Gastroesophageal sphincter (tissue), 4 donors: ENCODE data around the gene PHF21B. TPM values are rescaled to one million over a fixed set of nuclear protein-coding genes. Genes with fewer than 3 reads are reported as not detected.

Experiments used
- ATAC-seq: fragments of 150-250 bp; one replicate; pipeline ENCODE4 v1.9.1; 2016; ENCODE audit warnings: mild to moderate bottlenecking, moderate library complexity
- H3K27ac ChIP-seq, 4 donors: fragments of 200-600 bp; sonication (generic) in 3 of 4; 1 replicate in 3 of 4; 2 replicates in 1 of 4; pipeline ENCODE4 v1.5.1; 2016 to 2019
- H3K27me3 ChIP-seq: fragments of 200-600 bp; sonication (generic); one replicate; pipeline ENCODE4 v1.5.1; 2019
- H3K36me3 ChIP-seq, 2 donors: fragments of 200-600 bp; sonication (generic); one replicate each; pipeline ENCODE4 v1.5.1; 2019; ENCODE audit warnings: control low read depth in 1 of 2
- H3K4me1 ChIP-seq, 3 donors: fragments of 200-600 bp; sonication (generic); 1 replicate in 2 of 3; 2 replicates in 1 of 3; pipeline ENCODE4 v1.5.1; 2016 to 2019; ENCODE audit warnings: control low read depth in 2 of 3
- H3K4me3 ChIP-seq, 2 donors: fragments of 200-600 bp; sonication (generic); one replicate each; pipeline ENCODE4 v1.5.1; 2019; ENCODE audit warnings: mild to moderate bottlenecking in 1 of 2, moderate library complexity in 1 of 2
- H3K9me3 ChIP-seq, 3 donors: fragments of 200-600 bp; sonication (generic); one replicate each; pipeline ENCODE4 v1.5.1; 2017 to 2019; ENCODE audit warnings: control low read depth in 2 of 3
- EP300 ChIP-seq: sonication (generic); formaldehyde crosslinking; IDR thresholded peaks from one replicate; pipeline ENCODE4 v1.6.1; 2017; ENCODE audit warnings: antibody characterized with exemption, mild to moderate bottlenecking
- POLR2A ChIP-seq, 2 donors: fragments of 450-650 bp; IDR thresholded peaks; one replicate each; pipeline ENCODE4 v1.6.1; 2017; ENCODE audit warnings: antibody characterized with exemption in 2 of 2, mild to moderate bottlenecking in 2 of 2, moderate library complexity in 1 of 2
- POLR2AphosphoS5 ChIP-seq: sonication (generic); formaldehyde crosslinking; IDR thresholded peaks from one replicate; pipeline ENCODE4 v1.6.1; 2017; ENCODE audit warnings: antibody characterized with exemption
- WGBS, 2 donors: methylation state at CpG; one replicate each; pipeline ENCODE4 v1.1.5; 2018; ENCODE audit warnings: low coverage in 1 of 2; 5-methylcytosine and 5-hydroxymethylcytosine counted together
- total RNA-seq, 4 donors: library from RNA; depleted of rRNA; stranded (reverse); fragments of >200 nt; gene quantifications; one replicate each; pipeline ENCODE4 v1.1.0, GENCODE V29; 2016
- TF ChIP-seq, protein P1 (sequence below), 4 experiments: fragments of 200-600 bp in 2 of 4; fragments of 450-650 bp in 2 of 4; sonication (generic) in 1 of 4; IDR thresholded peaks; one replicate each; pipeline ENCODE4 v1.5.1; 2017 to 2019; ENCODE audit warnings: antibody characterized with exemption in 4 of 4, mild to moderate bottlenecking in 2 of 4, moderate library complexity in 2 of 4

The PHF21B gene
- total RNA-seq, 4 donors from 2014 or later, result 0.31 to 5.1 (median 1.4) TPM

DNA sequence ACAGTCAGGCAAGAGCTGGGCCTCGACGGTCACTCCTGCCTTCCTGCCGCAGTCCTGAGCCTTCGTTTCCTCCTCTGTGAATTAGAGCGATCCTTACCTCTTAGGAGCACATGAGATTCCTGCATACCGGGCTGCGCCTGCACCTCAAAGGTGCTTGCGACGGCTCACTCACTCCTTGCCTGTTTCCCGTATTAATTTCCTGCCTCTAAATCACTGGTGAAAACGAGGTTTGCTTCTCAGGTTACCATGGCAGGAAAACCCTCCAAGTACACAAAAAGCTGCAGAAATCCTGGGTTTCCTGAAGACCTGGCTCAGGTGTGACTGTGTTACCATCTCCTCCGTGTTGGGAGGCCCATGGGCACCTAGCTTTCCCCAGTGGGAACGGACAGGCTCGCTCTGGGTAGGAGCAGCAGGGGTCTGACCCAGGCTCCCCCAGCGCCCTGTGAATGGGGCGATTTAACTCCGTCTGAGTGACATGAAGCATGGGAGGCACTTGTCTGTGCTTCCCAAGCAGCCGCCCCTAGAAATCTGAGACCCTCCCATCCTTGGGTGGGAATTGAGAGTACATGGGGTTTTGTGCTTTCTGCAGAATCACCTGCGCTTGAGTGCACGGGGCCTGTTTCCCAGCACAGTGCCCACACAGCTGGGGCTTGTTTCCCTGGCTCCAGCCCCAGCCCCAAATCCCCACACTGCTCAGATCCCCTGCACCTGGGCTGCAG is 64.8 kb downstream of the PHF21B start:
- Histone ChIP-seq H3K27ac (no peak overlapping the region), H3K27me3 (peaks cover 8% of the 10 kb centered on the region), H3K4me1 (no peaks in the 10 kb centered on the region), H3K4me3 (no peak overlapping the region), H3K36me3 (no peaks in the 10 kb centered on the region), H3K9me3 (no peaks in the 10 kb centered on the region)
- no peak for ATAC-seq
- no peak for TF ChIP-seq EP300
- no peak for TF ChIP-seq POLR2A (IDR thresholded peaks at IDR 0.05)
- TF ChIP-seq, protein P1, sequence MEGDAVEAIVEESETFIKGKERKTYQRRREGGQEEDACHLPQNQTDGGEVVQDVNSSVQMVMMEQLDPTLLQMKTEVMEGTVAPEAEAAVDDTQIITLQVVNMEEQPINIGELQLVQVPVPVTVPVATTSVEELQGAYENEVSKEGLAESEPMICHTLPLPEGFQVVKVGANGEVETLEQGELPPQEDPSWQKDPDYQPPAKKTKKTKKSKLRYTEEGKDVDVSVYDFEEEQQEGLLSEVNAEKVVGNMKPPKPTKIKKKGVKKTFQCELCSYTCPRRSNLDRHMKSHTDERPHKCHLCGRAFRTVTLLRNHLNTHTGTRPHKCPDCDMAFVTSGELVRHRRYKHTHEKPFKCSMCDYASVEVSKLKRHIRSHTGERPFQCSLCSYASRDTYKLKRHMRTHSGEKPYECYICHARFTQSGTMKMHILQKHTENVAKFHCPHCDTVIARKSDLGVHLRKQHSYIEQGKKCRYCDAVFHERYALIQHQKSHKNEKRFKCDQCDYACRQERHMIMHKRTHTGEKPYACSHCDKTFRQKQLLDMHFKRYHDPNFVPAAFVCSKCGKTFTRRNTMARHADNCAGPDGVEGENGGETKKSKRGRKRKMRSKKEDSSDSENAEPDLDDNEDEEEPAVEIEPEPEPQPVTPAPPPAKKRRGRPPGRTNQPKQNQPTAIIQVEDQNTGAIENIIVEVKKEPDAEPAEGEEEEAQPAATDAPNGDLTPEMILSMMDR (IDR thresholded peaks at IDR 0.05), result no peak
- no peak for TF ChIP-seq POLR2AphosphoS5
- WGBS, 2 donors, result 73 to 75% methylated on average over 7 to 8 of the region's 20 CpGs

DNA sequence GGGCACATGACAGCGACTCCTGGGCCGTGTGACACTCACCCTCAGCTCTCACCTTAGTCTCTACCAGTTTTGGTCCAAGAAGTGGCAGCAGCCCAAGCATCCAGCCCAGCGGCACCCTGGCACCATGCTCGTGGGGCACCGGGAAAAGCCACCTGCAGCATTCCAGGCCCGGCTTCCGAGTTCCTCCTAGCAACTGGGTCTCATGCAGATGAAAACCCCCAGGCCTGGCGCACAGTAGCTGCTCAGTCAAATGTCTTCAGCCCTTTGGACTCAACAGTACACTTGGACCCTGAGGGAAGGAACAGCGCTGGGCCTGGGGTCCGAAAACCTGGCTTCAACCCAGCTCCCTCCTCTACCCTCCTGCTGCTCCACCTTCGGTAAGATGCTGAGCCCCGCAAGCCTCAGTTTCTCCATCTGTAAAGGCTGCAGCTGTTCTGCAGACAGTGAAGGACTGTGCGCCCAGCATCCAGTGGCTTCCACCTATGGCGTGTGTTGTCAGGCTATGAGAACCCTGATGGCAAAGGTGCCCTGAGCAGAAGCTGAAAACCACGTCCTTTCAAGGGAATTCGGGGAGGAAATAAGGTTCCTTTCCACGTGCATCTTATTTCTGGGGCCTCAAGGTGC is 66.0 kb downstream of the PHF21B start:
- Histone ChIP-seq H3K4me3 (no peak overlapping the region), H3K9me3 (no peaks in the 10 kb centered on the region), H3K27ac (no peak overlapping the region), H3K4me1 (no peaks in the 10 kb centered on the region), H3K27me3 (peaks cover 18% of the 10 kb centered on the region), H3K36me3 (no peaks in the 10 kb centered on the region)
- TF ChIP-seq POLR2A (IDR thresholded peaks at IDR 0.05) (no peak), EP300 (no peak), POLR2AphosphoS5 (no peak)
- TF ChIP-seq, protein P1 (IDR thresholded peaks at IDR 0.05), result no peak
- WGBS, 2 donors, result 89% methylated on average over 5 of the region's 17 CpGs; no CpG with 5 or more reads in 1 of the 2 donors
- no peak for ATAC-seq

DNA sequence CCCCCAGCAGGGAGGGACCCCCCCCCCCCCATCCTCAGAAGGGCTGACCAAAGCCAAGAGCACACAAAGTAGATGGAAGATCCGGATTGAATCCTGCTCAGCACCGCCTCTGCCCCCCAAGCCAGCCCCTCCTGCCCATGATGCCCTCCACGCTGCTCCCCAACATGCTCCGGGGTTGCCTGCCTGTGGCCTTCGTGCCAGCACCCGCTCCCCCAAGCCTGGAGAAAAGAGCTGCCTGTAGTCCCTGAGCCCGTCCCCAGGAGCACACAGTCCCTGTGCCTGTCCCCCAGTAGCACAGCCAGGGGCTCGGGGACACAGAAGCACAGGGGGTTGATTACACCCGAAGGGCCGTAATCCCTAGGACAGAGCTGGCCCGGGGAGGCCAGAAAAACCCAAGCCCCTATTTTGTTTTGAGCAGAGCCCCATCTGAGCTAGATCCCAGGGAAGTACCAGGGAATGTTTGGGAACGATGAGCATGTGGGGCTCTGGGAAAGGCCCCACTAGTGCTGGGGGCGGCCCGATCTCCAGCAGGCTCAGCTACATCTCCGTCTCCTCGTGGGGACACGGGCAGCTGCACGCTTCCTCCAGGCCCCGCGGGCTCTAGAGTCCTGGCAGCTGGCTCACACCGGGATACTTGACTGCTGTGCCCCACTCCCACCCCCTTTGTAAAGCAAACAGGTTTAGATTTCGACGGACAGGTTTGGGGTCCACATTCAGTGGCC is 66.7 kb downstream of the PHF21B start:
- Histone ChIP-seq H3K27ac (no peak overlapping the region), H3K4me1 (no peaks in the 10 kb centered on the region), H3K9me3 (no peaks in the 10 kb centered on the region), H3K36me3 (no peaks in the 10 kb centered on the region), H3K4me3 (no peak overlapping the region), H3K27me3 (peaks cover 18% of the 10 kb centered on the region)
- no peak for ATAC-seq
- WGBS, 2 donors, result no CpG with 5 or more reads among the region's 23 CpGs
- TF ChIP-seq, protein P1 (IDR thresholded peaks at IDR 0.05), result no peak
- TF ChIP-seq POLR2AphosphoS5 (no peak), POLR2A (IDR thresholded peaks at IDR 0.05) (no peak), EP300 (no peak)

DNA sequence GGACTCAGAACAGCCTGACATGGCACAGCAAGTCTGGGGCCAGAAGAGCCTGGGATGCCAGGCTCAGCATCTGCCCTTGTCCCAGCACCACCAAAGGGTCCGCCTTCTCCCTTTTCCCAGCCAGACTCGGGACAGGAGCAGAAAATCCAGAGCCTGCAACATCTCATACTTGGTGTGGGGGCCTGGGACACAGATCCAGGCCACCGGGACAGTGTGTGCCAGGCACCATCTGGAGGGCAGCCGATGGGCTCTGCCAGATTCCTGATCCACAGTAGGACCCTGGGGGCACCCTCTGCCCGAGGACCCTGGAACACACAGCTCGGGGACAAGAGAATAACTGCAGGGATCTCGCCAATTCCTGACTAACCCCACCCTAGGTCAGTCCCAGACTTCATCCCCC is 67.7 kb downstream of the PHF21B start:
- H3K27me3 ChIP-seq, result peaks cover 18% of the 10 kb centered on the region
- 93% methylated on average over 3 of the region's 7 CpGs; no CpG with 5 or more reads in 1 of the 2 donors for WGBS, 2 donors
- ATAC-seq, result no peak

More for the DNA sequence above, 67.7 kb downstream of the PHF21B start:
- Histone ChIP-seq H3K9me3 (no peaks in the 10 kb centered on the region), H3K36me3 (no peaks in the 10 kb centered on the region), H3K27ac (no peak overlapping the region), H3K4me3 (no peak overlapping the region), H3K4me1 (no peaks in the 10 kb centered on the region)
- TF ChIP-seq POLR2AphosphoS5 (no peak), EP300 (no peak), POLR2A (IDR thresholded peaks at IDR 0.05) (no peak)
- TF ChIP-seq, protein P1 (IDR thresholded peaks at IDR 0.05), result no peak
